HepG2 (cell line): ENCODE measurements around the gene ELL3. TPM values are rescaled to one million over a fixed set of nuclear protein-coding genes. Genes with fewer than 3 reads are reported as not detected.

ENCODE experiments used
- FOXO4 ChIP-seq: sonication (generic); formaldehyde crosslinking; conservative IDR thresholded peaks from 2 replicates; pipeline ENCODE4 v1.8.1; 2023; ENCODE audit warnings: missing genetic modification reagents
- GFI1 ChIP-seq: sonication (generic); formaldehyde crosslinking; IDR thresholded peaks from 2 replicates; pipeline ENCODE4 v1.5.0; 2020; ENCODE audit warnings: missing genetic modification reagents, mild to moderate bottlenecking, borderline replicate concordance
- HNRNPK ChIP-seq: fragments of 200-400 bp; formaldehyde crosslinking; IDR thresholded peaks from 2 replicates; pipeline ENCODE4 v1.6.1; 2018; ENCODE audit warnings: low read length, low read depth, moderate library complexity, mild to moderate bottlenecking; ENCODE audit not compliant: poor library complexity, severe bottlenecking
- IRF1 ChIP-seq: sonication (generic); formaldehyde crosslinking; IDR thresholded peaks from 2 replicates; pipeline ENCODE4 v1.4.0; 2020; ENCODE audit warnings: low read depth, mild to moderate bottlenecking, missing genetic modification reagents
- JUNB ChIP-seq: sonication (generic); formaldehyde crosslinking; IDR thresholded peaks from 2 replicates; pipeline ENCODE4 v1.8.0; 2022; ENCODE audit warnings: missing genetic modification reagents, mild to moderate bottlenecking, borderline replicate concordance
- MEIS1 ChIP-seq: sonication (generic); formaldehyde crosslinking; IDR thresholded peaks from 2 replicates; pipeline ENCODE4 v1.9.0; 2021; ENCODE audit warnings: mild to moderate bottlenecking, missing genetic modification reagents, moderate library complexity, borderline replicate concordance
- PATZ1 ChIP-seq: sonication (generic); formaldehyde crosslinking; IDR thresholded peaks from 2 replicates; pipeline ENCODE4 v1.4.0; 2020; ENCODE audit warnings: missing genetic modification reagents
- SP5 ChIP-seq: IDR thresholded peaks from 2 replicates; pipeline ENCODE4 v1.6.1; 2016; ENCODE audit warnings: low read depth, borderline replicate concordance
- ZFY ChIP-seq: sonication (generic); formaldehyde crosslinking; IDR thresholded peaks from 2 replicates; pipeline ENCODE4 v1.4.0; 2020; ENCODE audit warnings: missing genetic modification reagents
- ZNF318 ChIP-seq: sonication (generic); formaldehyde crosslinking; IDR thresholded peaks from 2 replicates; pipeline ENCODE4 v1.4.0; 2020; ENCODE audit warnings: mild to moderate bottlenecking, missing genetic modification reagents
- ZNF383 ChIP-seq: sonication (generic); formaldehyde crosslinking; IDR thresholded peaks from 2 replicates; pipeline ENCODE4 v1.4.0; 2020; ENCODE audit warnings: missing genetic modification reagents, mild to moderate bottlenecking, borderline replicate concordance
- ZNF432 ChIP-seq: sonication (generic); formaldehyde crosslinking; IDR thresholded peaks from 2 replicates; pipeline ENCODE4 v1.5.0; 2020; ENCODE audit warnings: missing genetic modification reagents, mild to moderate bottlenecking, borderline replicate concordance
- ZNF451 ChIP-seq: sonication (generic); formaldehyde crosslinking; IDR thresholded peaks from 2 replicates; pipeline ENCODE4 v1.5.0; 2020; ENCODE audit warnings: mild to moderate bottlenecking, missing genetic modification reagents
- ZSCAN29 ChIP-seq: sonication (generic); formaldehyde crosslinking; conservative IDR thresholded peaks from 2 replicates; pipeline ENCODE4 v1.4.0; 2020; ENCODE audit warnings: mild to moderate bottlenecking, missing genetic modification reagents
- polyA plus RNA-seq, 8 experiments: library from polyadenylated mRNA; depleted of rRNA in 3 of 8; stranded (reverse) in 7 of 8; unstranded in 1 of 8; fragments of >200 nt; fragmentation: Illumina TruSeq in 4 of 8; extraction: Trizol in 4 of 8; gene quantifications; 2 replicates each; pipeline versions ENCODE4 v1.2.1 to v1.2.3, GENCODE V29; 2011 to 2016; ENCODE audit warnings: low read depth in 4 of 8, missing spikeins in 1 of 8, mixed read lengths in 1 of 8; ENCODE audit not compliant: insufficient read depth in 1 of 8
- total RNA-seq, 5 experiments: library from RNA; depleted of rRNA; stranded (reverse); fragments of >200 nt; fragmentation: Illumina TruSeq; extraction: Trizol; gene quantifications; 2 replicates each; pipeline ENCODE4 v1.2.3, GENCODE V29; 2016; ENCODE audit warnings: low read depth in 1 of 5

The ELL3 gene
- total and polyA plus RNA-seq, 2 of the 13 experiments (the other 11 are each of a cell fraction or from before 2014, with no cell fraction given), result 6.1 to 8.8 TPM

GRCh38 chr15:43800286-43801141 is 23.7 kb upstream of the ELL3 start, which contains the start of gene HYPK (continued):
- TF ChIP-seq IRF1 (CRISPR knock-in tag) (no peak), MEIS1 (no peak), ZNF318 (CRISPR knock-in tag) (no peak), ZNF451 (CRISPR knock-in tag) (no peak), SP5 (0 out of 2 replicates have a peak, but pooled peaks have one; percentile 26), ZNF432 (CRISPR knock-in tag) (no peak), ZSCAN29 (CRISPR knock-in tag) (peak; percentile 53), HNRNPK (no peak), ZFY (CRISPR knock-in tag) (peak; percentile 47; the same call in 1 of the 2 replicates), FOXO4 (0 out of 2 replicates have a peak, but pooled peaks have one; percentile 53), GFI1 (CRISPR knock-in tag) (no peak), PATZ1 (CRISPR knock-in tag) (0 out of 2 replicates have a peak, but pooled peaks have one; percentile 27), ZNF383 (0 out of 2 replicates have a peak, but pooled peaks have one; percentile 30), JUNB (CRISPR knock-in tag) (no peak)
